ENCODE measurements around the gene RGS6. TPM values are rescaled to one million over a fixed set of nuclear protein-coding genes. Genes with fewer than 3 reads are reported as not detected.

The RGS6 gene
- total RNA-seq, 6 donors from 2014 or later, result 0.83 to 12.9 (median 2.2) TPM; not detected in 1

DNA sequence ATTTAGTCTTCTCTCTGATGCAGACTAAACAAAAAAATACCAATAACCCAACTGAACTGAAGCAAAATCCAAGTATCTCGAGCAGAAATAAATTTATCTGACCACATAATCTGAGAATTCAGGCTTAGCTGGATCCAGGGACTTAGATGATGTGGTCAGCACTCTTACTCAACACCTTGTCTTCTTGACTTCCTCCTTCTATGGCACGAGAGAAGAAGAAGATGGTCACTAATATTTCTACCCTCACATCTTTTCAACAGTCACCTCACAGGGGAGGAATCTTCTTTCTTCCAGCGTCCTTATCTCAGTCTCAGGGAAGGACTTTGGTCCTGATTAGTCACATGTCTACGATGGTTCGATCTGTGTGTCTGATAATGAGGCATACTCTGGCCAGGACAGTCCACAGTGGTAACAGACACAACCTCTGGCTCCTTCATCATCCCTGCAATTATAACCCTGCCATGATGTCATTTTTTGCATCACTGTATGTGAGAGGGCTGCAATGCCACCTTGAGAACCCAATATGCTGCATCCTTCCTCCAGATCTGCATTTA lies 15.8 kb downstream of the RGS6 start:
- DNase-seq, result no peak
- 74 to 79% methylated on average over 5 of the region's 5 CpGs for WGBS, 2 donors
- H3K4me1 ChIP-seq, result no peaks in the 10 kb centered on the region
- peaks cover 0 to 3% (median 0%) of the 10 kb centered on the region in 4 donors for H3K9me3 ChIP-seq
- no peak overlapping the region for H3K4me3 ChIP-seq
- no peak overlapping the region for H3K27ac ChIP-seq
- H3K27me3 ChIP-seq, result no peaks in the 10 kb centered on the region
- no peak for ATAC-seq (ENCODE audit: low FRiP score in 2 of 2)
- TF ChIP-seq POLR2AphosphoS5 (IDR thresholded peaks at IDR 0.05), result no peak
- TF ChIP-seq, protein P1, sequence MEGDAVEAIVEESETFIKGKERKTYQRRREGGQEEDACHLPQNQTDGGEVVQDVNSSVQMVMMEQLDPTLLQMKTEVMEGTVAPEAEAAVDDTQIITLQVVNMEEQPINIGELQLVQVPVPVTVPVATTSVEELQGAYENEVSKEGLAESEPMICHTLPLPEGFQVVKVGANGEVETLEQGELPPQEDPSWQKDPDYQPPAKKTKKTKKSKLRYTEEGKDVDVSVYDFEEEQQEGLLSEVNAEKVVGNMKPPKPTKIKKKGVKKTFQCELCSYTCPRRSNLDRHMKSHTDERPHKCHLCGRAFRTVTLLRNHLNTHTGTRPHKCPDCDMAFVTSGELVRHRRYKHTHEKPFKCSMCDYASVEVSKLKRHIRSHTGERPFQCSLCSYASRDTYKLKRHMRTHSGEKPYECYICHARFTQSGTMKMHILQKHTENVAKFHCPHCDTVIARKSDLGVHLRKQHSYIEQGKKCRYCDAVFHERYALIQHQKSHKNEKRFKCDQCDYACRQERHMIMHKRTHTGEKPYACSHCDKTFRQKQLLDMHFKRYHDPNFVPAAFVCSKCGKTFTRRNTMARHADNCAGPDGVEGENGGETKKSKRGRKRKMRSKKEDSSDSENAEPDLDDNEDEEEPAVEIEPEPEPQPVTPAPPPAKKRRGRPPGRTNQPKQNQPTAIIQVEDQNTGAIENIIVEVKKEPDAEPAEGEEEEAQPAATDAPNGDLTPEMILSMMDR (IDR thresholded peaks at IDR 0.05), result no peak
- TF ChIP-seq POLR2A (IDR thresholded peaks at IDR 0.05), result no peak
- TF ChIP-seq EP300 (IDR thresholded peaks at IDR 0.05), result no peak
- H3K36me3 ChIP-seq, result no peaks in the 10 kb centered on the region

DNA sequence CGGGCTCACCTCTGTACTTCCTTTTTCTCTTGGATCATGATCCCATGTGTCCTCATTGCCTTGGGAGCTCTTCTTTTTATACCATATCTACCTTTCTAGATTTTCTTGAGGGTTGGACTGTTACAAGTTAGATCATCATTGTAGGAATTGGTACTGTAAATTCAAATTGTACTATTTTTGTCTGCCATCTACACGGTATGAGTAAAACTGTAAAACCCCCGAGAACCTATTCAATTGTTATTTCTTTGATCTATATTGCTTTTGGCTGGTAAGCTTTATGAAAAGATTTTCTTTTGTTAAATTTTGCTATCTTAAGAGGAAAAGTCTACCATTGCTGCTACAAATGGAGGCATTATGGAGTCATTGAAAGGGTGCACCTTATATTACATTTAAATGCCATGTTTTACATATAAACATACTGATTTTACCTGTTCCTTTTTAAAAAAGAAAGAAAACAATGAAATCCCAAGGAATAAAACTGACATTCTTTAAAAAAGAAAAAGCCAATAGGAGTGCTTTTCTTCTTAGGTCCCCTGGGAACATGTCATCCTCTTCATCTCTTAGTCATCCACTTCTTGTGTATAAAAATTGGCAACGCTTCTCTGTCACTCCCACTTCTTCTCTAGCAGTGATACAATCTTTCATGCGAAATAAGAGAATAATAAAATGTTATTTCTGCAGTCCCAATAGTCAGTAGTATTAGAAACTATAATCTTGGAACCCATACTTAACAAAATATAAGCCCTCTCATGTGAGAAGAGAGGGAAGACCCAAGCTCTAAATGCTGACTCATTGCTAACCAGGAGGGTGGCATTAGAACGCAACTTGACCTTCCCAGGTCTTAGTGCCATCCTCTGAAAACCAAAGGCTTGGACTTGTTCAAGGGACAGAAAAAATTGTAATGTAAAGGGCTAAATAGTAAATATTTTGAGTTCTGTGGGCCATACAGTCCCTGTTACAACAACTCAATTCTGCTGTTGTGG lies 20.4 kb downstream of the RGS6 start:
- ATAC-seq (ENCODE audit: low FRiP score in 2 of 2) (no peak), DNase-seq (no peak)
- TF ChIP-seq EP300 (IDR thresholded peaks at IDR 0.05) (no peak), POLR2A (IDR thresholded peaks at IDR 0.05) (no peak), POLR2AphosphoS5 (IDR thresholded peaks at IDR 0.05) (no peak)
- TF ChIP-seq, protein P1 (IDR thresholded peaks at IDR 0.05), result no peak
- no peaks in the 10 kb centered on the region for H3K27me3 ChIP-seq
- no peak overlapping the region for H3K4me3 ChIP-seq
- no peak overlapping the region for H3K27ac ChIP-seq
- H3K36me3 ChIP-seq, result no peaks in the 10 kb centered on the region
- 83 to 92% methylated on average over 6 of the region's 6 CpGs for WGBS, 2 donors
- no peaks in the 10 kb centered on the region for H3K4me1 ChIP-seq
- peaks cover 0 to 3% (median 0%) of the 10 kb centered on the region in 4 donors for H3K9me3 ChIP-seq

DNA sequence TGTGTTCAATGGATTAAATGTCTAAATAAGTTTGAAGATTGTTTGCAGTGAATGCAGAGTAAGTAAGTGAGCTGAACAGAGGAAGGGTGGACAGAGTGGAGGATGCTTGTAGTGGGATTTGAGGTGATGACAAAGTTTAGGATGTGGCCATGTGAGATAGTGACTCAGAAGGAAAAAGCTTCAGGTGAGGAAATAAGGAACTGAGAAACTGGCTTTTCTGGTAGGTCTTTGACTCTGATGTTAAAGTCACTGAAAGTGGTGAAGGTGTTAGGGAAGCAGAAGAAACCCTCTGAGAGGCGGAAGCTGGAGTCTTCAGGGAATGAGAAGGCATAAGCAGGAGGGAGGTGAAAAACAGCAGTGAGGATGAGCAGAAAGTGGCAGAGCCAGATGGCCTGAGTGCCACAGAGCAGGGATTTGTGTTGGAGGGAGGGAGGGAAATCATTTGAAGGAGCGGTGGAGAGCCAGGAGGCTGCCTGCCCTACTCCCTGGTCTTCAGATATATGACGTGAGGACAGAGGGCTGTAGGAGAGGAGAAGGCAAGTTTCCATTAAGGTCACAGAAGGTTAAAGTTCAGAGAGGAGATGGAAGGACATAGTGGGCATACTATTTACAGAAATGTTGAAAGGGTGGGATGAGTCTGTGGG lies 24.8 kb downstream of the RGS6 start:
- H3K4me3 ChIP-seq, result no peak overlapping the region
- H3K4me1 ChIP-seq, result peaks cover 0 to 3% (median 1%) of the 10 kb centered on the region in 4 donors
- H3K36me3 ChIP-seq, result no peaks in the 10 kb centered on the region
- no peaks in the 10 kb centered on the region for H3K27me3 ChIP-seq
- H3K9me3 ChIP-seq, result no peaks in the 10 kb centered on the region
- no peak for TF ChIP-seq POLR2AphosphoS5 (IDR thresholded peaks at IDR 0.05)
- no peak for TF ChIP-seq POLR2A (IDR thresholded peaks at IDR 0.05)
- TF ChIP-seq, protein P1 (IDR thresholded peaks at IDR 0.05), result no peak
- no peak for TF ChIP-seq EP300 (IDR thresholded peaks at IDR 0.05)
- WGBS, 2 donors, result 58 to 62% methylated on average over 3 of the region's 3 CpGs
- H3K27ac ChIP-seq, result no peak overlapping the region
- DNase-seq (no peak), ATAC-seq (ENCODE audit: low FRiP score in 2 of 2) (no peak)

DNA sequence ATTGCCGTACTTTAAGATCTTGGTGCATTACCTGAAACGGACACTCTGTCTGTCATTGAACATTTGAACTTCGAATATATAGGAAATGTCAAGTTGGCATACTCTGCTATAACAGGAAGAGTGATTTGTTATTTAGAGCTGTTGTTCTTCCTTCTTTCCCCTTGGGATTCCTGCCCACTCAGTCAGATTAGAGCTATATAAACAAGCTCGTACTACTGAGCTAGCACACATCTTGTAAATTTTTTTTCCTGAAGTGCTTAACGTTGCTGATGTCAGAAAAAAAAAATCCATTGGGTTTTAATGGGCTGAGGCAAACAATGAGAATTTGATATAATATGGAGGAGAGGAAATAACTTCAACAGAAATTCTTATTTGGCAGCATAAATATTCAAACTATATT lies 26.8 kb downstream of the RGS6 start:
- peaks cover 0 to 3% (median 1%) of the 10 kb centered on the region in 4 donors for H3K4me1 ChIP-seq
- no peaks in the 10 kb centered on the region for H3K36me3 ChIP-seq
- no peaks in the 10 kb centered on the region for H3K27me3 ChIP-seq
- no peak overlapping the region for H3K4me3 ChIP-seq
- 18 to 32% methylated on average over 5 of the region's 5 CpGs for WGBS, 2 donors
- H3K9me3 ChIP-seq, result no peaks in the 10 kb centered on the region
- TF ChIP-seq POLR2AphosphoS5 (IDR thresholded peaks at IDR 0.05), result no peak
- TF ChIP-seq POLR2A (IDR thresholded peaks at IDR 0.05), result no peak
- no peak for TF ChIP-seq EP300 (IDR thresholded peaks at IDR 0.05)
- TF ChIP-seq, protein P1 (IDR thresholded peaks at IDR 0.05), result no peak
- ATAC-seq (ENCODE audit: low FRiP score in 2 of 2) (no peak), DNase-seq (no peak)
- H3K27ac ChIP-seq, result no peak overlapping the region
